Common myeloid progenitor, CD34-positive (primary cell): ENCODE data around the gene BDKRB2.

Experiments used
- CTCF ChIA-PET: fragments of 350-600 bp; sonication (Branson Sonifier 250); formaldehyde crosslinking; loops from one replicate; lab custom pipeline; 2021; ENCODE audit warnings: antibody characterized with exemption; lab: Charles Lee
- POLR2A ChIA-PET: fragments of 350-600 bp; sonication (Branson Sonifier 250); formaldehyde crosslinking; loops from one replicate; lab custom pipeline; 2021; ENCODE audit warnings: antibody characterized with exemption; lab: Charles Lee
- DNase-seq, 3 donors: peaks; one replicate each; pipeline versions ENCODE4 v3.0.0 to v3.0.0-alpha.2; 2013
- H3K27ac ChIP-seq, 2 experiments: 1 replicate in 1 of 2; 2 replicates in 1 of 2; pipeline ENCODE4 v1.7.0; 2013; ENCODE audit warnings: inconsistent platforms in 2 of 2, low read length in 2 of 2, mild to moderate bottlenecking in 2 of 2, low read depth in 1 of 2, moderate library complexity in 1 of 2; ENCODE audit not compliant: severe bottlenecking in 2 of 2, insufficient read depth in 1 of 2, poor library complexity in 1 of 2
- H3K27me3 ChIP-seq, 5 experiments: replicated peaks in 2 of 5; 1 replicate in 3 of 5; 2 replicates in 2 of 5; pipeline versions ENCODE4 v1.6.1 to v1.7.0; 2013; ENCODE audit warnings: low read length in 4 of 5, mild to moderate bottlenecking in 2 of 5, moderate library complexity in 2 of 5, inconsistent platforms in 1 of 5; ENCODE audit not compliant: insufficient read depth in 5 of 5, control insufficient read depth in 4 of 5
- H3K36me3 ChIP-seq, 4 experiments: 1 replicate in 2 of 4; 2 replicates in 2 of 4; pipeline versions ENCODE4 v1.6.1 to v1.7.0; 2013; ENCODE audit warnings: low read length in 3 of 4, control low read depth in 1 of 4, mild to moderate bottlenecking in 1 of 4; ENCODE audit not compliant: control insufficient read depth in 4 of 4, insufficient read depth in 4 of 4
- H3K4me1 ChIP-seq, 4 experiments: 1 replicate in 3 of 4; 2 replicates in 1 of 4; pipeline versions ENCODE4 v1.6.1 to v1.7.1; 2013; ENCODE audit warnings: low read length in 3 of 4, mild to moderate bottlenecking in 3 of 4, control low read depth in 1 of 4, inconsistent platforms in 1 of 4, moderate library complexity in 1 of 4; ENCODE audit not compliant: control insufficient read depth in 4 of 4, insufficient read depth in 4 of 4; ENCODE audit errors: control extremely low read depth in 1 of 4
- H3K4me3 ChIP-seq, 7 experiments: 1 replicate in 4 of 7; 2 replicates in 3 of 7; pipeline versions ENCODE4 v1.5.1 to v1.7.0; 2013; ENCODE audit warnings: mild to moderate bottlenecking in 7 of 7, low read length in 6 of 7, moderate library complexity in 6 of 7, inconsistent platforms in 2 of 7, low read depth in 2 of 7, control low read depth in 1 of 7; ENCODE audit not compliant: insufficient read depth in 4 of 7, control insufficient read depth in 1 of 7; ENCODE audit errors: extremely low read depth in 1 of 7
- H3K9me3 ChIP-seq, 5 experiments: 1 replicate in 4 of 5; 2 replicates in 1 of 5; pipeline versions ENCODE4 v1.6.1 to v1.7.1; 2013; ENCODE audit warnings: low read length in 4 of 5, mild to moderate bottlenecking in 2 of 5, inconsistent platforms in 1 of 5, low read depth in 1 of 5, moderate library complexity in 1 of 5; ENCODE audit not compliant: control insufficient read depth in 4 of 5, insufficient read depth in 2 of 5; ENCODE audit errors: control extremely low read depth in 1 of 5
- WGBS: methylation state at CpG from one replicate; pipeline ENCODE4 v1.1.5; 2013; ENCODE audit not compliant: insufficient coverage; 5-methylcytosine and 5-hydroxymethylcytosine counted together

Gene BDKRB2

GRCh38 chr14:96251656-96252155, 47.1 kb downstream of the BDKRB2 start:
- Histone ChIP-seq H3K4me1 (no peaks in the 10 kb centered on the region), H3K27ac (no peak overlapping the region), H3K4me3 (no peak overlapping the region), H3K36me3 (no peaks in the 10 kb centered on the region), H3K9me3 (no peaks in the 10 kb centered on the region), H3K27me3 (peaks cover 0 to 21% (median 7%) of the 10 kb centered on the region in 5 experiments)
- WGBS = 95% methylated on average over 2 of the region's 4 CpGs
- no peak for DNase-seq
- ChIA-PET CTCF (no interaction called here), POLR2A (no interaction called here)

DNA sequence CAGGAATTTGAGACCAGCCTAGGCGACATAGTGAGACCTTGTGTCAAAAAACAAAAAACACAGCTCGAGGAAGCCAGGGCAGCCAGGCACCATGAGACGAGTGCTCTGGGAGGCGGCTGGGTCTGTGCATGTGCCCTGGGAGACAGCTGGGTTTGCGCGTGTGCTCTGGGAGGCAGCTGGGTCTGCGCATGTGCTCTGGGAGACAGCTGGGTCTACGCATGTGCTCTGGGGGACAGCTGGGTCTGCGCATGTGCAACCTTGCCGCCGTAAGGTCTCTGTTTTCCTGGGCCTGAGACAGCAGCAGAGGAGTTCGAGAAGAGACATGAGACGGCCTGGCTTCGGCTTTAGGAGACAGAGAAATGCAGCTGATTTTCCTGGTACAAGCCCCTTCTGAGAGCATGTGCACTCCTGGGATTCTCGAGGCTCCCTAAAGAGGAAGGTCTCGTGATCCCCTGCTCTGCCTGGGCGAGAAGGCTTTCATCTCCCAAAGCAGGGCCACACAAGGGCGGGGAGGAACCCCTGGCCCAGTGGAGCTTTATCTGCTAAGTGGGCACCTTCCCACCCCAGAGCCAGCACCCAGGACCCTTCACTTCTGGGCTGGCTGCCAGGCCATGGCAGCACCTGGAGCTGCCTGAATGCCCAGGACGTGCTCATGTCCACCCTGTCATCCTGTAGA, 47.8 kb downstream of the BDKRB2 start:
- ChIA-PET POLR2A (no interaction called here), CTCF (no interaction called here)
- H3K4me3 ChIP-seq = no peak overlapping the region
- H3K36me3 ChIP-seq = no peaks in the 10 kb centered on the region
- H3K4me1 ChIP-seq = no peaks in the 10 kb centered on the region
- H3K9me3 ChIP-seq = no peaks in the 10 kb centered on the region
- peaks cover 0 to 29% (median 13%) of the 10 kb centered on the region in 5 experiments for H3K27me3 ChIP-seq
- DNase-seq = no peak
- 95% methylated on average over 16 of the region's 19 CpGs for WGBS
- no peak overlapping the region for H3K27ac ChIP-seq

GRCh38 chr14:96252999-96253539, 48.4 kb downstream of the BDKRB2 start:
- 84% methylated on average over 8 of the region's 9 CpGs for WGBS
- no peak for DNase-seq
- Histone ChIP-seq H3K9me3 (no peaks in the 10 kb centered on the region), H3K4me3 (no peak overlapping the region), H3K27ac (no peak overlapping the region), H3K4me1 (no peaks in the 10 kb centered on the region), H3K36me3 (no peaks in the 10 kb centered on the region), H3K27me3 (peaks cover 0 to 33% (median 13%) of the 10 kb centered on the region in 5 experiments)
- ChIA-PET POLR2A (interaction anchor here (0.6 kb wide), 1 partner anchor 152 kb away, joined by 3 read pairs; no protein-coding TSS in a partner anchor), CTCF (no interaction called here)

DNA sequence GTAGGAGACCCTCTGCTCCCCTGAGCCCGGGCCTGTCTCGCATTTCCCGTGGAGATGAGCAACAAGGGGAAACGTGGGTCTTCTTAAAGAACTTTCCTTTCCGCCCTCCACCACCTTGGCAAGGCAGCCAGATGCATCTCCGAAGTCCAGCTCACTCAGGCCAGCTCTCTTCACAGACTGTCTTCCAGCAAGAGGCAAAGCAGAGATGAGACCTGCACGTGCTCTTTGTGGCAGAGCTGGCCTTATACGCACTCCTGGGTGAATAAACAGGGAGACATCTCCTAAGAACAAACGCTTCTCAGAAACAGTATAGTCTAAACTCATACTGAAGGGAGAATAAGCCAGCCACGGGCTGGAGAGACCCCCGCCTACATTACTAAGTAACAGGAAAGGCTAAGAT, 50.0 kb downstream of the BDKRB2 start:
- DNase-seq = no peak
- POLR2A ChIA-PET = no interaction called here
- H3K4me3 ChIP-seq = no peak overlapping the region
- peaks cover 0 to 38% (median 15%) of the 10 kb centered on the region in 5 experiments for H3K27me3 ChIP-seq
- CTCF ChIA-PET = no interaction called here
- WGBS = 84% methylated on average over 11 of the region's 11 CpGs
- no peak overlapping the region for H3K27ac ChIP-seq
- H3K4me1 ChIP-seq = no peaks in the 10 kb centered on the region
- H3K9me3 ChIP-seq = peaks cover 0 to 1% (median 0%) of the 10 kb centered on the region in 5 experiments
- no peaks in the 10 kb centered on the region for H3K36me3 ChIP-seq

- POLR2A ChIA-PET = no interaction called here
- H3K4me1 ChIP-seq = no peaks in the 10 kb centered on the region
- DNase-seq = no peak
- no peak within 1 kb of the TSS for H3K27ac ChIP-seq
- H3K9me3 ChIP-seq = peaks cover 0 to 3% (median 0%) of the 10 kb centered on the region in 5 experiments
- H3K36me3 ChIP-seq = no peaks in the 10 kb centered on the region
- peaks cover 0 to 41% (median 16%) of the 10 kb centered on the region in 5 experiments for H3K27me3 ChIP-seq
- 91% methylated on average over 10 of the region's 12 CpGs for WGBS
- CTCF ChIA-PET = interaction anchor here (0.5 kb wide), 1 partner anchor 121 kb away, joined by 3 read pairs; no protein-coding TSS in a partner anchor
- H3K4me3 ChIP-seq = no peak within 1 kb of the TSS
Measured at GRCh38 chr14:96255501-96256366, 51.1 kb downstream of the BDKRB2 start, which contains the start of gene BDKRB1. BDKRB1 (plus strand) TSS chr14:96256210; CDS start chr14:96263683, 7,473 bp downstream.

GRCh38 chr14:96256407-96256806, 51.8 kb downstream of the BDKRB2 start:
- Histone ChIP-seq H3K27me3 (peaks cover 0 to 42% (median 16%) of the 10 kb centered on the region in 5 experiments), H3K27ac (no peak overlapping the region), H3K9me3 (peaks cover 0 to 3% (median 0%) of the 10 kb centered on the region in 5 experiments), H3K4me3 (no peak overlapping the region), H3K4me1 (no peaks in the 10 kb centered on the region), H3K36me3 (no peaks in the 10 kb centered on the region)
- ChIA-PET POLR2A (no interaction called here), CTCF (no interaction called here)
- no peak for DNase-seq
- 96% methylated on average over 4 of the region's 4 CpGs for WGBS
